Uterus (tissue), 2 donors: ENCODE data around the gene THY1.

ENCODE experiments used
- POLR2A ChIP-seq, 2 donors: fragments of 450-650 bp; IDR thresholded peaks; one replicate each; pipeline ENCODE4 v1.6.1; 2016; ENCODE audit warnings: antibody characterized with exemption in 2 of 2, mild to moderate bottlenecking in 1 of 2, moderate library complexity in 1 of 2
- TF ChIP-seq, protein P1 (sequence below), 4 experiments: fragments of 200-600 bp in 2 of 4; fragments of 450-650 bp in 2 of 4; sonication (generic) in 2 of 4; IDR thresholded peaks; one replicate each; pipeline ENCODE4 v1.5.1; 2016 to 2019; ENCODE audit warnings: antibody characterized with exemption in 4 of 4, mild to moderate bottlenecking in 2 of 4, moderate library complexity in 1 of 4

DNA sequence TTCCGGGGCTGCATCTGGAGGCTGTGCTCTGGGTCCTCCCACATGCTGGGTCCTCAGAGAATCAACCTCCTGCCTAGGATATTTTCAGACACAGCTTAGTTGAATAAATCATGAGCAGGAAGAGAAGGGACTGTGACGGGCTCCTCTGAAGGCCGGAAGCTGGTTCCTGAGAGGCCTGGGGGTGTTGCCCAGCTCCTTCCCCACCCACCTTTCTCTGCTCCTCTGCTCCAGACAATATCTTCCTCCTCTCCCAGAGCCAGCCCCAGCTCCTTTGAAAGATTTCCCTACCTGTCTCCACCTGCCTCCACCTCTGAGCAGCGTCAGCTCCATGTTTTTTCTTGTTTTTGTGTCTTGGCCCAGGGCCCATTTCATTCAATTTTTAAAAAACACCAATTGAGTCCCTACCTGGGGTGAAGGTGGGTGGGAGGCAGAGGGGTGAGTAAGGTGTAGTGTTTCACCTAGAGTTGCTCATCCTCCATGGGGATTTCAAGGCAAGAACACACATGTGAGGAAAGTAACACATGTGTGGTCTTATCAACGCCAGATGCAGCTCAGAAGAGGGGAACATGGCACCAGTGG lies 24.8 kb upstream of the THY1 start:
- TF ChIP-seq, protein P1, sequence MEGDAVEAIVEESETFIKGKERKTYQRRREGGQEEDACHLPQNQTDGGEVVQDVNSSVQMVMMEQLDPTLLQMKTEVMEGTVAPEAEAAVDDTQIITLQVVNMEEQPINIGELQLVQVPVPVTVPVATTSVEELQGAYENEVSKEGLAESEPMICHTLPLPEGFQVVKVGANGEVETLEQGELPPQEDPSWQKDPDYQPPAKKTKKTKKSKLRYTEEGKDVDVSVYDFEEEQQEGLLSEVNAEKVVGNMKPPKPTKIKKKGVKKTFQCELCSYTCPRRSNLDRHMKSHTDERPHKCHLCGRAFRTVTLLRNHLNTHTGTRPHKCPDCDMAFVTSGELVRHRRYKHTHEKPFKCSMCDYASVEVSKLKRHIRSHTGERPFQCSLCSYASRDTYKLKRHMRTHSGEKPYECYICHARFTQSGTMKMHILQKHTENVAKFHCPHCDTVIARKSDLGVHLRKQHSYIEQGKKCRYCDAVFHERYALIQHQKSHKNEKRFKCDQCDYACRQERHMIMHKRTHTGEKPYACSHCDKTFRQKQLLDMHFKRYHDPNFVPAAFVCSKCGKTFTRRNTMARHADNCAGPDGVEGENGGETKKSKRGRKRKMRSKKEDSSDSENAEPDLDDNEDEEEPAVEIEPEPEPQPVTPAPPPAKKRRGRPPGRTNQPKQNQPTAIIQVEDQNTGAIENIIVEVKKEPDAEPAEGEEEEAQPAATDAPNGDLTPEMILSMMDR (IDR thresholded peaks at IDR 0.05), result no peak
- no peak for TF ChIP-seq POLR2A (IDR thresholded peaks at IDR 0.05)
